GM21528 (cell line): Measurements from ENCODE around the gene SLCO2B1.

Experiments used
- ATAC-seq: cut with Tn5 transposase; IDR thresholded peaks from one replicate; pipeline ENCODE4 v1.9.1; 2021; ENCODE audit warnings: mild to moderate bottlenecking, moderate library complexity; ENCODE audit not compliant: unreplicated experiment, low FRiP score

Gene SLCO2B1

DNA sequence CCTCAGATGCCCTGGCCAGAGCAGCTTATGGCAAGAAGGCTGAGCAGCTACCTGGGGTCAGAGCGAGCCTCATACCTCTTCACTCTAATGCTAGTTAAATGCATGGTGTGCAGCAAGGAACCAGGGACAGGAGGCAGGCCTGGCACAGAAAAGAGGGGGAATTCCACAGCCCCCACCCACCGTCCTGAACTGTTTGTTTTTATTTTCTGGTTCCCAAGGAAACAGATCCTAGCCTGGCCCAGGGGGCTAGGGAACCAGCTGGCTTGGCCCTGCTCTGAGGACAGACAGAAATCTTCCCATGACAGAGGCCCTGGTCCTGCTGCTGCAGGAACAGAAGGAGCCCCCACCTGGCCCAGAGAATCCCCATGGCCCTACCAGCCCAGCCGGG is 40.4 kb downstream of the SLCO2B1 start:
- ATAC-seq: no peak

DNA sequence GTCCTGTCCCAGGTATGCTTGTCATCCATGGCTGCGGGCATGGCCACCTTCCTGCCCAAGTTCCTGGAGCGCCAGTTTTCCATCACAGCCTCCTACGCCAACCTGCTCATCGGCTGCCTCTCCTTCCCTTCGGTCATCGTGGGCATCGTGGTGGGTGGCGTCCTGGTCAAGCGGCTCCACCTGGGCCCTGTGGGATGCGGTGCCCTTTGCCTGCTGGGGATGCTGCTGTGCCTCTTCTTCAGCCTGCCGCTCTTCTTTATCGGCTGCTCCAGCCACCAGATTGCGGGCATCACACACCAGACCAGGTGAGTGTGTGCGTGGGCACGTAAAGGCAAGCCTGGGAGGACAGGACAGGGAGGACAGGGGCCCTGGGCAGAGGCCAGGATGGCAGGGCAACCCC is 42.4 kb downstream of the SLCO2B1 start:
- no peak for ATAC-seq

DNA sequence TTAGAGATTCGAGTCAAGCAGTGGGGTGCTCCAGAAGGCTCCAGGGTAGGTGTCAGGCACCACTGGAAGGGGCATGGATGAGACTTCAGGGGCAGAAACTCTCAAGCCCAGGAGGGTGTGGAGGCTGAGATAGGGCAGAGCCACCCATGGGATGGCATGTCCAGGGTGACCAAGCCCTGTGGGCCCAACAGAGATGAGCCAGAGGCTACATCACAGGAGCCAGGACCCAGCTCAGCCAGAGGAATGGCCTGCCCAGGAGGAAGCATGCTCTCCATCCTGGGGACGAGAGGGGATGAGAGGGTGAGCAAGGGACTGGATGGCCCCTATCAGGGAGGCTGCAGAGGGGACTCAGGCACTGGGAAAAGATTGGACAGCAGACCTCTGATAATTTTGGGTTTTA is 42.8 kb downstream of the SLCO2B1 start:
- no peak for ATAC-seq

DNA sequence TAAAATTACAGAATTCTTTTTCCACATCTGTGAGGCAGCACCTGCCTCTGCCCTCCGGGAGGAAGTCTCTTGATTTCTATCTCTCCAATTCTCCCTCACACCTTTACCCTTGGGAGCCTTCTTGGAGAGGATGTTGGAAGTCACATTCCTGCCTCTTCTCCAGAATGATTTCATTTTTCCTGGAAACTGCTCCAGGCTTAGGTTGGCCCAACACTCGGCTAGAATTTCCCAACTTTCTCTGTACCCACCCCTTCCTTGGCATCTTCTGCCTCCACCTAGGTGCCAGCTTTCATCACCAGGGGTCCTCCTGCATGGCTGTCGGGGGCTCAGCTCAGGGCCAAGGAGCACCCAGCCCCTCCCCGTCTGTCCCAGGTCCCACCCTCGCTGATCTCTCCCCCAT is 43.2 kb downstream of the SLCO2B1 start:
- no peak for ATAC-seq

DNA sequence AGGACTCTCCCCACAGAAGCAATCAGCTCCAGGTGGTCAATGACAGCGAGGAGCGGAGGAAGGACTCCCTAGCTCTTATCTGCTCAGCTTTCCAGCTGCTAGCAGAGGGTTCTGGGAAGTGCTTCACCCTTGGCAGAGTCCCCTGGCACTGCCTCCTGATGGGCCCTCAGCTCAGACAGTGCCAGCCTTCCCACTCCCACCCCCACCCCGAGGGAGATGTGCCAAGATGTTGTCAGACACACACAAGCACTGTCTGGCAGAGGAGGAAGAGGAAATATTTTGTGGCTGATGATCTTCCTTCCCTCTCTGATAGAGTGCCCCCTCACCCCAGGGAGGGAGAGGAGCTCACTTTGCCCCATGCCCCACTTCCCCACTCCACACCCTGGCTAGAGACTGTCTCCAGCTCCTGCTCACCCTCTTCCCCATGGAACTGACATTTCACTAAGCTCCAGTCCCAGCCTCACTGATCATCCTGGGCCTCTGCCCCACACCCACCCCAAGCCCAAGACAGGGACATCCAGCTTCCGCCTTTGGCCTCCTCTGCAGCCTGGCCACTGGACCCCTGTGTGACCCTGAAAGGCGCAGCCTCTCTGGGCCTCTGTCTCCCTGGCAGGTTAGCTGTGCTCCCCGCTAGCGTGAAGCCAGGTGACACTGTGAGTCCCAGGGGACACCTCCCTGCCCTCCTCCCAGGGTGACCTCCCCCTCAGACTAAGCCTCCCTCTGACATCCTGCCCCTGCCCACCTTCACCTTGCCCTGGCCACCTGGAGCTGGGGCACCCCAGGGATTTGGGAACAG is 44.5 kb downstream of the SLCO2B1 start:
- no peak for ATAC-seq

DNA sequence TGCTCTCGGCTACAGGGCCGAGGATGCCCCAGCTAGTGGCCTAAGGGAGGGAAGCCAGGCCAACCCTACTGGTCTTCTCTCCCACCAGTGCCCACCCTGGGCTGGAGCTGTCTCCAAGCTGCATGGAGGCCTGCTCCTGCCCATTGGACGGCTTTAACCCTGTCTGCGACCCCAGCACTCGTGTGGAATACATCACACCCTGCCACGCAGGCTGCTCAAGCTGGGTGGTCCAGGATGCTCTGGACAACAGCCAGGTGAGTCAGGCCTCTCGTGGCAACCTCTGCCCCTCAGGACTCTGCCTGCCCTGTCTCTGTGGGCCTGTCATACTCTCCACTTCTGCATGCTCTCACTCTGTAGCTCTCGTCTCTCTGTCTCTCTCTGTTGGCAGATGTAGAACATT is 45.5 kb downstream of the SLCO2B1 start:
- ATAC-seq: no peak

DNA sequence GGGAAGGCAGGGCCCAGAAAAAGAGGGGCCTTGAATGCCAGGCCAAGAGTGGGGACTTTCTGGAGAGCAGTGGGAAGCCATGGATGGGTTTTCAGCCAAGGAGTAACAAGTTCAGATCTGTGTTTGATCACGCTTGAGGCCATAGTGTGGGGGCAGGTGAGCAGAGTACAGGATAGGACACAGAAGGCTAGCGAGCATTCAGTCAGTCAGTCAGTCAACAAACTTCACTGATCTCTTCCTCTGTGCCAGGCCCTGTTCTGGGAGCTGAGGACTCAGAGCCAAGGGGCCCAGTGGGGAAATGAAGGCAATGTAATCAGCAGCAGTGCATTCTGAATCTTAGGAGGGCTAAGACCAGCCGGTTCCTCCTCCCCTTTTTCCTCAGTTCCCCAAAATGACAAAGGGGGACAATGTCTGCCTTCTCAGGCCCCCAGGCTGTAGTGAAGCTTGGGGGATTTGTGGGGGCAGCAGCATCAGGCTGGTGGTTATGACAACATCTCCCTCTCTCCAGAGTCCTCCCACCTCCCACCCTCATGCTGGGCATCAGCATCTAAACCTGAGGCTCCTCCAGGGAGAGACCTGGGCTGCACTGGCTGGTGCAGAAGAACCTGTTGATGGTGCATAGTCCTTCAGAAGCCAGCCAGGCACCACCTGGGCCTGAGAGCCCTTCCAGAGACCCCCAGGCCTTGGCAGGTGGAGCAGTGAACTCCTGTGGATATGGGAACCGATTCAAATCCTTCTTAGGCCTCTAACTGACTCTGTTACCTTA is 46.8 kb downstream of the SLCO2B1 start:
- ATAC-seq: no peak

DNA sequence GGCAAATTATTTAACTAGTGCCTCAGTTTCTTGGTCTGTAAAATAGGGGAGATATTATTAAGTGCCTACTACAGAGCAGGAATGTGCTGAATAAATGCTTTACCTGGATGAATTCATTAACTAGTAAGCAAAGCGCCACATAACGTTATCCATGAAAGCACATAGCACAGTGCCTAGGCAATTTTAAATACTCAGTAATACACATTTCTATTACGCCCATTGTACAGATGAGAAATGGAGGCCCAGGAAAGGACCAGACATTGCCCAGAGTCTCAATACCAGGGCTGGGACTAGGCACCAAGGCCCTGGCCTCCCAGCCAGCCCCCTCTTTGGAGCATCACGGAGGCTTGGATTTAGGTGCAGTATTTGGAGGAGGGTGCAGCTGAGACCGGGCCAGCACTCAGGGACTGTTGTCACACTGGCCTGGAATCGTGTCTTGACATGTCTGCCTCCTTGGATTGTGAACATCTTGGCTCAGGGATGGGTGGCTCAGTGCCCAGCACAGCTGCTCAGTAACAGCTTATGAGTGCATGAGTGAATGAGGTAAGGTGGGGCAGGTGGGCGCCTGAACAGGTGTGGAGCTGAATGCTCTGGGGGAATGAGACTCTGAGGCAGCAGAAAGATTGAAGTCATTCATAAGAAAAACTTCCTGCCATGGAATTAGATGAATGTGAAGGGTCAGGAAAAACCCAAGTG is 47.5 kb downstream of the SLCO2B1 start:
- ATAC-seq: no peak

DNA sequence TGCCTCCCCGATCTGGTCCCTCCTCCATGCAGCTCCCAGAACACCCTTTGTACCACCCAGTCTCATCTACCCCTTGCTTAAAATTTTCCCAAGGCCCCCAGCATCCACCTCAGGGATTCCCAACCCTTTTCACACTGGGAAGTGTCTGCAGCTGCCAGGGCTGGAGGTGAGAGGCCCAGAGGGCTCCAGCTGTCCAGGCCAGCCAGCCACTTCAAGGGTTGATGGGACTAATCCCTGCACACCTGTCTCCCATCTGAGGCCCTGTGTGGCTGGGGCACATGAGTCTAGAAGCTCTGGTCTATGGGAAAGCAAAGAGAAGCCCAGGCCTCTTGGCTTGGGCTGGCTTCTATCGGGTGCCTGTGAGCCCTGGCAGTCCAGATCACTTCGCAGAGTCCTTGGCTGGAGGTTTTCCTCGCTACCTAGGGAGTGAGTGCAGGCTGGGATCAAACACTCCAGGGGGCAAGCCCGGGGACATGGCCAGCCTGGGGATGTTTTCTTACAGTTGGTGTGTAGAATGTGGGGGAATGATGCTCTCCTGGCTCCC is 48.6 kb downstream of the SLCO2B1 start:
- ATAC-seq: no peak

DNA sequence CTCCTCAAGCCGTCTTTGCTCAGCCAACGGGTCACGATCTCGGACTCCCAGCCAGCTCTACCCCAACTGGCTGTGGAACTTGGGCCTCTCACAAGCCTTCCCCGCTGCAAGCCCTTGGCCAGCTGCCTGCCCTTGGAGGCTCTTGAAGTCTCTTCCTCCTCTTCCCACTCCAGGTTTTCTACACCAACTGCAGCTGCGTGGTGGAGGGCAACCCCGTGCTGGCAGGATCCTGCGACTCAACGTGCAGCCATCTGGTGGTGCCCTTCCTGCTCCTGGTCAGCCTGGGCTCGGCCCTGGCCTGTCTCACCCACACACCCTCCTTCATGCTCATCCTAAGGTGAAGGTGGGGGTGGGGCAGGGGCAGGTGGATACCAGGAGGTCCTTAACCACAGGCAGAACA is 49.1 kb downstream of the SLCO2B1 start:
- ATAC-seq: no peak

DNA sequence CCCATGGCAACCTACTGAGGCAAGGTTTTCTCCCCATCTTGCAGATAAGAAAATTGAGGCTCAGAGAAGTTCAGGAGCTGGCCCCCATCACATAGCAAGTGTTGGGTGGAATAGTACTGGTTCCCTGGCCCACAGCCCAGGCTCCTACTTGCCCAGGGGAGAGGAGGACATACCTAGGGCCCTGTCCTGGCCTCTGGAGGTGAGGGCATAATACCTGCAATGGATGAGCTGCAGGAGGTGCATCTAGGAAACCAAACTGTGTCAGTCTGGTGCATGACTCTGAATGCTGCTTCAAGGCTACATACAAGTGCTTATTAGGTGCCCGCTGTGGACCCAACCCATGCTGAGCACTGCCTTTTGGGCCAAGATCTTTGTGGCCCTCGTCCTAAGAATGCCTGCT is 49.6 kb downstream of the SLCO2B1 start:
- ATAC-seq: no peak

DNA sequence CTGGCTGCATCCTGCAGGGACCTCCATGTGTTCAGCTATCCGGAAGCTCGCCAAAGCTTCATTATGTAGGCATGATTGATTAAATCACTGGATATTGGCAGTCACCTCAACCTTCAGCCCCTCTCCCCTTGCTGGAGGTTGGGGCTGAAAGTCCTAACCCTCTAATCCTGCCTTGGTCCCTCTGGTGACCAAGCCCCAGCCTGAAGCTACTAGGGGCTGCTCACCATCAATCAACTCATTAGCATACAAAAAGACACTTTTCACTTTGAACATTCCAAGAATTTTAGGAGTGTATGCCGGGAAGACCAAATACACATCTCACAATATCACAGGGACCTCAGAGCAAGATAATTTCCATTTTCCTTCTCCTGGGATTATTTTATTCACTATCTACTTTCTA is 50.9 kb downstream of the SLCO2B1 start:
- ATAC-seq: no peak

DNA sequence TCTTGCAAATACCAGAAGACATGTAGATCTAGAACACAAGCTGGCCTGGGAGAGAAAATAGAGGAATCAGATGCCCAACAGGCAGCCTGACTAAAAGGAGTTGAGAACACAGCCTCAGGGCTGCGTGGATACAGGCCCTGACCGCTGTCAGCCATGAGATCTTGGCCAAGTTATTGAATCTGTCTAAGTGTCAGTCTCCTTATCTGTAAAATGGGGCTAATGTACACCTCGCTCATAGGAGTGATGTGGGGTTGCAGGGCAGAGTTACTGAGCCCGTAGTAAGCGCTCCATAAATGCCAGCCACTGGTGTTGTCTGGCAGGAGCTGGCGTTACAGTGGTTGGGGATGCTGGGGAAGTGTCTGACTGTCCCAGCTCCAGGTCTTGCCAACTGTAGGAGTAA is 51.3 kb downstream of the SLCO2B1 start:
- no peak for ATAC-seq

DNA sequence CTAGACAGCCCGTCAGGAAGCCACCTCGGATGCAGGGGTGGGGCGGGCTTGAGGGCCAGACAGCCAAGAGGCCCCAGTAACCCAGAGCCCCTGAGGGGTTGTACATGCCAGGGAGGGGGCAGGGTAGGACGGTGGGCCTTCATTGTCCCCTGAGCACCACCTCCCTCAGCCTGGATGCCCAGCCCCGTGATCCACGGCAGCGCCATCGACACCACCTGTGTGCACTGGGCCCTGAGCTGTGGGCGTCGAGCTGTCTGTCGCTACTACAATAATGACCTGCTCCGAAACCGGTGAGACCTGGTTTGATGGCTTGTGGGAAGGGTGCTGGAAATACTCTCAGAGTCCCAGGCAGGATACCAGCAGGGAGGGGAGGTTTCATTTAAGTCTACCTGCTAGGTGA is 52.2 kb downstream of the SLCO2B1 start:
- ATAC-seq: no peak

DNA sequence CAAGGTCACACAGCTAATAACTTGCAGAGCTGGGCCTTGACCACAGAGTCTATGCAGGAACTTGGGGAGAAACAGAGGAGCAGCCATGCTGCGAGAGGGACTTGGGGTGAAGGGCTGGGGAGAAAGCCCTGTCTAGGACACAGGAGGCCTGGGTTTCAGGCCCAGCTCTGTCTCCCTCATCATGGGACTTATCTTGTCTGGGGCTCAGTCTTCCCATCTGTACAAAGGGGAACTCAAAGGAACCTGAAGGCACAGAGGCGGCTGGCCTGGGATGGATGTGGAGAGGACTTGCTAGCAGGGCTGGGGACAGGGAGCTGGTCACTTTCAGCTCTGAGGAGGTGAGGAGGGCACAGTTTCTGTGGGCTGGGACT is 52.7 kb downstream of the SLCO2B1 start:
- no peak for ATAC-seq

DNA sequence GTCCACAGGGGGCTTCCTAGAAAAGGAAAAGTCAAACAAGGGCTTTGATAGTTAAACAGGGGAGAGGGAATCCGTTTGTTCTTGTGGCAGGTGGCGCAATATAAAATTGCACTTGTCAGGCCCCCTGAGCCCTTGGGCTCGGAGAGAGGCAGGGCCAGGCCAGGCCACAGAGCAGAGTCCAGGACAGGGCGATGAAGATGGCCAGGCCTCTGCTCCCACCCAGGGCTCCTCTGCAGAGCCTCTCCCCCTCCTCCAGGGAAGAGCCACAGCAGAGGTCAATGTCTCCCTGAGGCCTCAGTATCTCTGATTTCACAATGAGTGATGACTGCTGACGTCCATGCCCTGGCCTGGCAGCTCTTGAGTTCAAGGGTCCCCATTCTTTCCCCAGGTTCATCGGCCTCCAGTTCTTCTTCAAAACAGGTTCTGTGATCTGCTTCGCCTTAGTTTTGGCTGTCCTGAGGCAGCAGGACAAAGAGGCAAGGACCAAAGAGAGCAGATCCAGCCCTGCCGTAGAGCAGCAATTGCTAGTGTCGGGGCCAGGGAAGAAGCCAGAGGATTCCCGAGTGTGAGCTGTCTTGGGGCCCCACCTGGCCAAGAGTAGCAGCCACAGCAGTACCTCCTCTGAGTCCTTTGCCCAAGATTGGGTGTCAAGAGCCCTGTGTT is 53.2 kb downstream of the SLCO2B1 start:
- no peak for ATAC-seq

DNA sequence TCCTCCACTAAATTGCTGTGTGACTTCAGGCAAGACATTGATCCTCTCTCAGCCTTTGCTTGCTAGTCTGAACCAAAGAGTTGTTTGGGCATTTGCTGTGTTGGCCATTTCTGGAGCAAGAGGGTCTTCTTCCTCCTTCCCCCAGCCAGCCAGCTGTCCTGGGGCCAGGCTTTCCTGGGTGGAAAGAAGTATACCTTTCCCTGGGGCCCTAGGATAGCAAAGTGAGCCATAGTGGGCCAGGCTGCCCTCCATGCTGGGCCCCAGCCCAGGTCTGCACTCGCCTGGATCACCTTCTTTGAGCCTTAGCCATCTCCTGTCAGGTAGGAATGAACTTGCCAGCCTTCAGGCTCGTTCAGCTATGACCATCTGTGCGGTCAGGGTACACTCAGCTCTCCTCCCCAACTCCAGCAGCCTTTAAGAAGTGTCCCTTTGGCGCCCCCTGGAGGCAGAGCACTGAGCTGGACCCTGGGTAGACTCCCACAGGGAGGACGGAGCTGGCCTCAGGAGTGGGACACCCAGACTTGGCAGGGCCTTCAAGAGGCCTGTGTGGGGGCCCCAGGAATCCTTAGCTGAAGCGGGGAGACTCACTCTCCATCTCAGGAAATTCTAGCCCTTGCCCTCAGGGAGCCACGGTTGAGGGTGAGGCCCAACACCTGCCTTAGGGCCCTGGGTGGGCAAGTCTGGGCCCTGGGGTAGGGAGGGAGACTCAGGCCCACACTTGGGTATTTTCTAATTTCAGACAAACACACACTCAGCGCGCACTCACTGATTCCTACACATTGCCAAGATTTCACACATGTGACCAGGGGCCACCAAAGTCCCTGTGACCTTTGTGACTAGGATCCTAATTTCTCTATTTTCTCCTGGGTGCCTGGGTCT is 54.0 kb downstream of the SLCO2B1 start:
- ATAC-seq: no peak

DNA sequence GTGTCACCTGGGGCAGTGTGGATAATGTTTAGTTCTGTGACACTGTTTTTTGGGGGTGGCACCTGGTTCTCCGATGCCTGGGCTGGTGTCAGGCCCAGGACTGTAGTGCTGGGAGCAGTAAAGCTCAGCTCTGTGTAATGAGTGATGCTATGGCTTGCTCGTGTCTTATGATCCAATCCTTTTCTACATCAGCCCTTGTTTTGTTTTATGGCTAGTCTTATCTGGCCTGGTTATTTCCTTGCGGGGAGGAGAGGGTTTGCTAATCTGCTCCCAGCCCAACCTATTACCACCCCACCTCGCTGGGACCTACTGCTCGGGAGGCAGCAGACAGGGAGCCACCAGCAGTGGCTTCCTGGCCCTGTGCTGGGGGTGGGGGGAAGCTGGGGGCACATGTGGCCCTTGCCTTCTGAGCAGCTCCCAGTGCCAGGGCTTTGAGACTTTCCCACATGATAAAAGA is 54.7 kb downstream of the SLCO2B1 start:
- no peak for ATAC-seq

DNA sequence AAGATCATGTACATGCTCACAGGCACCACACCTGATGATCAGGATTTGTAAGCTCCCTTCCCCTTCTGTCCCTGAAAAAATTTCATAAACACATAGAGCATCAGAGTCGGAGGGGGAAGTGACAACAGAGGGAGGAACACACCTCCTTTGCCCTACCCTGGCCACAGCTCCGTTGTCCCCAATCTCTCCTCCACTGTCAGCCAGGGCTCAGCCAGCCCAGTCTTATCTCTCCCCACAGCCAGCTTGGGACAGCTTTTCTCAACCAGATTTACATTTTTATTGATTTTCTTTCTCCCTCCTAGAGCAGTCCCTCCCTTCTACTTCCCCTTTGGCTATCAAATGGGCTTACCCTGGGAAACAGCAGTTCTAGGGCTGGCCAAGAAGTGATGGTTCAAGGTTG is 57.5 kb downstream of the SLCO2B1 start:
- ATAC-seq: no peak

DNA sequence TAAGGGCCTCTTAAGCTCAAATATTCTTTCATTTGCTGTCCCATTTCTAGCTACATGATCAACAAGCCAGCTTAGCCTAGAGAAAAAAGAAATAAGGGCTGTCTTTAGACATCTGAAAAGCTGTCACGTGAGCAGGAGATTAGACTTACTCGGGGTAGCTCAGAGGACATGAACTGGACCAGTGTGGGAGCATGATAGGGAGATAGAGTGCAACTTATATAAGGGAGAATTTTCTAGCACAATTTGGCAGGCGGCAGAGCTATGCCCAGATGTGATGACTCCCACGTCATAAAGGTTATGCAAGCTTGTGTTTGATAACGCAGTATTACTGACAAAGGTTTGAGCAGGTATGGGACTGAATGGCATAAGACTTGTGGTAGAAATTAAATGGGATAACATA is 61.5 kb downstream of the SLCO2B1 start:
- ATAC-seq: no peak
